NT2/D1 (cell line): ENCODE data around the gene SBF2.

Experiments
- SUZ12 ChIP-seq: IDR thresholded peaks from 2 replicates; pipeline ENCODE4 v1.6.1; 2011; ENCODE audit not compliant: insufficient read length, insufficient read depth; ENCODE audit errors: extremely low read depth
- YY1 ChIP-seq: IDR thresholded peaks from 2 replicates; pipeline ENCODE4 v1.6.1; 2011; ENCODE audit not compliant: insufficient read length, insufficient read depth
- ZNF274 ChIP-seq: IDR thresholded peaks from 2 replicates; pipeline ENCODE4 v1.6.1; 2011; ENCODE audit warnings: mild to moderate bottlenecking, low read depth, low read length

- no peak for TF ChIP-seq SUZ12
- no peak for TF ChIP-seq YY1
- TF ChIP-seq ZNF274 = no peak
Measured at GRCh38 chr11:9759519-9760192, 534.4 kb downstream of the SBF2 start.
